ENCODE measurements around the gene GTF2F1. TPM values are rescaled to one million over a fixed set of nuclear protein-coding genes. Genes with fewer than 3 reads are reported as not detected.
"Not testable (repeated sequence)": the region's sequence is repeated elsewhere in the genome, so short reads cannot be mapped to it uniquely, and the experiment has no call there.

GTF2F1 gene
- total and polyA plus RNA-seq, 2 donors (not counting 1 experiment from before 2014, with no cell fraction given), result 41.0 to 56.5 TPM

DNA sequence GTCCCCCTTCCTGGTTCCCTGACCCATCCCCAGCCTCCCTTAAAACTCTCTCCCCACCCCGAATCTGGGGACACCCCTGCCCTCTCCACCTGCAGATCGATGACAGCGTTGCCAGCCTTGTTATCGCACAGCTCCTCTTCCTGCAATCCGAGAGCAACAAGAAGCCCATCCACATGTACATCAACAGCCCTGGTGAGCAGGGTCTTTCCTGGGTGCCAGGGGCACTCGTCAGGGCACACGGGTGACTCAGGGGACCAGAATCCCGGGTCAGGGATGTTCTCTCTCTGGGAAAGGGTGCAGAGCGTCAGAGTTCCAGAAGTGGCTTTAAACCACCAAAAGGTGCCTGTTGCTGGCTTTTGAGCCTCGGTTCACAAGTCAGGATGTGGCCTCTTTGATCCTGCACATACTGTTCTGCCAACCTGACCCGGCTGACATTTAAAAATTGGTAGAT is 30.6 kb downstream of the GTF2F1 start:
- Mint-ChIP-seq H3K27ac (peak overlapping the region; percentile 92), H3K9me3 (ENCODE audit: insufficient read depth) (no peaks in the 10 kb centered on the region), H3K4me3 (peak overlapping the region; percentile 94), H3K27me3 (no peaks in the 10 kb centered on the region), H3K4me1 (peaks cover 14% of the 10 kb centered on the region)
- 34% methylated on average over 7 of the region's 11 CpGs for WGBS (ENCODE audit: insufficient coverage)
- H3K36me3 ChIP-seq (replicated peaks in 1 of 2; ENCODE audit: control extremely low read depth in 1 of 2, control insufficient read depth in 1 of 2, extremely low read depth in 1 of 2, insufficient read depth in 2 of 2, low read length in 1 of 2), result peaks cover 0 to 21% of the 10 kb centered on the region in 2 experiments
- no peaks in the 10 kb centered on the region for H4K20me1 ChIP-seq (ENCODE audit: control insufficient read depth, insufficient read depth, low read length, poor library complexity, severe bottlenecking)
- CTCF ChIA-PET, result interaction anchor here (1.1 to 1.2 kb wide), 2 partner anchors 10 kb away, joined by 3 read pairs; partner anchors contain the start of gene ALKBH7
- peak overlapping the region; percentile 90 for H3K4me2 ChIP-seq (replicated peaks; ENCODE audit: low read depth, low read length, poor library complexity, severe bottlenecking)
- no peaks in the 10 kb centered on the region for H3K27me3 ChIP-seq (replicated peaks in 1 of 4; ENCODE audit: control extremely low read depth in 1 of 4, control insufficient read depth in 3 of 4, insufficient read depth in 4 of 4, low read length in 3 of 4)
- peaks cover 11% of the 10 kb centered on the region for H3K79me2 ChIP-seq (ENCODE audit: control insufficient read depth, insufficient read depth, low read length)
- peak overlapping the region in 4 of 5 experiments; percentile 60 to 72 (median 66) for H3K4me3 ChIP-seq (ENCODE audit: control extremely low read depth in 1 of 5, extremely low read depth in 1 of 5, insufficient read depth in 1 of 5, low read depth in 2 of 5, low read length in 4 of 5)
- peaks cover 0 to 5% (median 0%) of the 10 kb centered on the region in 3 donors for H3K9me3 ChIP-seq (ENCODE audit: control extremely low read depth in 1 of 3, control insufficient read depth in 2 of 3, insufficient read depth in 1 of 3, low read length in 2 of 3)
- TF ChIP-seq EZH2 (IDR thresholded peaks at IDR 0.05; ENCODE audit: borderline replicate concordance, insufficient read depth, low read depth, low read length, poor library complexity, severe bottlenecking), result no peak
- TF ChIP-seq, protein P1, sequence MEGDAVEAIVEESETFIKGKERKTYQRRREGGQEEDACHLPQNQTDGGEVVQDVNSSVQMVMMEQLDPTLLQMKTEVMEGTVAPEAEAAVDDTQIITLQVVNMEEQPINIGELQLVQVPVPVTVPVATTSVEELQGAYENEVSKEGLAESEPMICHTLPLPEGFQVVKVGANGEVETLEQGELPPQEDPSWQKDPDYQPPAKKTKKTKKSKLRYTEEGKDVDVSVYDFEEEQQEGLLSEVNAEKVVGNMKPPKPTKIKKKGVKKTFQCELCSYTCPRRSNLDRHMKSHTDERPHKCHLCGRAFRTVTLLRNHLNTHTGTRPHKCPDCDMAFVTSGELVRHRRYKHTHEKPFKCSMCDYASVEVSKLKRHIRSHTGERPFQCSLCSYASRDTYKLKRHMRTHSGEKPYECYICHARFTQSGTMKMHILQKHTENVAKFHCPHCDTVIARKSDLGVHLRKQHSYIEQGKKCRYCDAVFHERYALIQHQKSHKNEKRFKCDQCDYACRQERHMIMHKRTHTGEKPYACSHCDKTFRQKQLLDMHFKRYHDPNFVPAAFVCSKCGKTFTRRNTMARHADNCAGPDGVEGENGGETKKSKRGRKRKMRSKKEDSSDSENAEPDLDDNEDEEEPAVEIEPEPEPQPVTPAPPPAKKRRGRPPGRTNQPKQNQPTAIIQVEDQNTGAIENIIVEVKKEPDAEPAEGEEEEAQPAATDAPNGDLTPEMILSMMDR (IDR thresholded peaks at IDR 0.05), result no peak
- peak overlapping the region; percentile 60 to 79 for H3K27ac ChIP-seq (ENCODE audit: low read length in 2 of 2)
- peak overlapping the region; percentile 74 for H3K9ac ChIP-seq (ENCODE audit: low read length)
- ATAC-seq (ENCODE audit: low read depth) (no peak), DNase-seq (no peak)
- intact Hi-C loops (cut with micrococcal nuclease), result no loop called here
- POLR2A ChIA-PET, result interaction anchor here (0.7 to 3.2 kb wide), 3 partner anchors 10 to 201 kb away, joined by 3 to 25 read pairs (median 3); partner anchors contain the start of gene ALKBH7
- peak overlapping the region; percentile 81 for H2AFZ ChIP-seq (ENCODE audit: insufficient read depth, low read depth, low read length, poor library complexity, severe bottlenecking)
- H3K4me1 ChIP-seq (ENCODE audit: control insufficient read depth in 2 of 2, insufficient read depth in 2 of 2, low read length in 2 of 2), result peaks cover 6 to 12% of the 10 kb centered on the region in 2 donors

DNA sequence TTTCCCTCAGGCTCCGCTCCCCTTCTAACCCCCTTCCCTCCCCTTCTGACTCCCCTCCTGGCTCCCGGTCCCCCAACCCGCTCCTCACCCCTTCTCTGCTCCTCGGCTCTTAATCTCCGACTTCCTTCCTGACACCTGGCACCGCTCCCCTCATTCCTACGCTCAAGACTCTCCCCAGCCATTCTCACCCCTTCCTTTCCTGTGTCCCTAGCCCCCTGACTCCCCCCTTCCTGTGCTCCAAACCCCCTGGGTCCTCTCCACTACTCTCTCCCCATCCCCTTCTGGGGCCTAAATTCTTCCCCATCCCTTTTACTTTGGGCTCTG is 31.0 kb downstream of the GTF2F1 start:
- no peaks in the 10 kb centered on the region for H3K27me3 Mint-ChIP-seq
- no peaks in the 10 kb centered on the region for H3K27me3 ChIP-seq (replicated peaks in 1 of 4; ENCODE audit: control extremely low read depth in 1 of 4, control insufficient read depth in 3 of 4, insufficient read depth in 4 of 4, low read length in 3 of 4)
- 1% methylated on average over 7 of the region's 7 CpGs for WGBS (ENCODE audit: insufficient coverage)
- H3K9me3 Mint-ChIP-seq (ENCODE audit: insufficient read depth), result no peaks in the 10 kb centered on the region
- peaks cover 14% of the 10 kb centered on the region for H3K4me1 Mint-ChIP-seq
- peak overlapping the region; percentile 74 for H3K9ac ChIP-seq (ENCODE audit: low read length)
- H3K9me3 ChIP-seq (ENCODE audit: control extremely low read depth in 1 of 3, control insufficient read depth in 2 of 3, insufficient read depth in 1 of 3, low read length in 2 of 3), result peaks cover 0 to 5% (median 0%) of the 10 kb centered on the region in 3 donors
- H3K79me2 ChIP-seq (ENCODE audit: control insufficient read depth, insufficient read depth, low read length), result peaks cover 11% of the 10 kb centered on the region
- peaks cover 0 to 21% of the 10 kb centered on the region in 2 experiments for H3K36me3 ChIP-seq (replicated peaks in 1 of 2; ENCODE audit: control extremely low read depth in 1 of 2, control insufficient read depth in 1 of 2, extremely low read depth in 1 of 2, insufficient read depth in 2 of 2, low read length in 1 of 2)
- H2AFZ ChIP-seq (ENCODE audit: insufficient read depth, low read depth, low read length, poor library complexity, severe bottlenecking), result peak overlapping the region; percentile 81
- intact Hi-C loops (cut with micrococcal nuclease), result no loop called here
- DNase-seq (no peak), ATAC-seq (ENCODE audit: low read depth) (no peak)
- peak overlapping the region; percentile 92 for H3K27ac Mint-ChIP-seq
- H3K4me3 ChIP-seq (ENCODE audit: control extremely low read depth in 1 of 5, extremely low read depth in 1 of 5, insufficient read depth in 1 of 5, low read depth in 2 of 5, low read length in 4 of 5), result peak overlapping the region in 4 of 5 experiments; percentile 60 to 72 (median 66)
- POLR2A ChIA-PET, result interaction anchor here (0.7 to 3.2 kb wide), 2 partner anchors 11 to 202 kb away, joined by 3 to 25 read pairs; partner anchors contain the start of gene ALKBH7
- H3K4me3 Mint-ChIP-seq, result peak overlapping the region; percentile 94
- peak overlapping the region; percentile 60 to 79 for H3K27ac ChIP-seq (ENCODE audit: low read length in 2 of 2)
- TF ChIP-seq, protein P1 (IDR thresholded peaks at IDR 0.05), result no peak
- no peak for TF ChIP-seq EZH2 (IDR thresholded peaks at IDR 0.05; ENCODE audit: borderline replicate concordance, insufficient read depth, low read depth, low read length, poor library complexity, severe bottlenecking)
- CTCF ChIA-PET, result interaction anchor here (1.0 to 1.2 kb wide), 2 partner anchors 10 to 32 kb away, joined by 3 read pairs; partner anchors contain the start of gene ALKBH7
- H3K4me2 ChIP-seq (replicated peaks; ENCODE audit: low read depth, low read length, poor library complexity, severe bottlenecking), result peak overlapping the region; percentile 90
- H3K4me1 ChIP-seq (ENCODE audit: control insufficient read depth in 2 of 2, insufficient read depth in 2 of 2, low read length in 2 of 2), result peaks cover 6 to 12% of the 10 kb centered on the region in 2 donors
- no peaks in the 10 kb centered on the region for H4K20me1 ChIP-seq (ENCODE audit: control insufficient read depth, insufficient read depth, low read length, poor library complexity, severe bottlenecking)

DNA sequence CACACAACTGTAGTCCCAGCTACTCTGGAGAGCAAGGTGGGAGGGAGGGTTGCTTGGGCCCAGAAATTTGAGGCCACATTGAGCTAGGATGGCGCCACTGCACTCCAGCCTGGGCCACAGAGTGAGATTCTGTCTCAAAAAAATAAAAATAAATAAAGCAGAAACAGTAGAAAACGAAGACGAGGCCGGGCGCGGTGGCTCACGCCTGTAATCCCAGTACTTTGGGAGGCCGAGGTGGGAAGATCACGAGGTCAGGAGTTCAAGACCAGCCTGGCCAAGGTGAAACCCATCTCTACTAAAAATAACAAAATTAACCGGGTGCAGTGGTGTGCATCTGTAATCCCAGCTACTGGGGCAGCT is 32.1 kb downstream of the GTF2F1 start:
- Histone ChIP-seq H2AFZ (ENCODE audit: insufficient read depth, low read depth, low read length, poor library complexity, severe bottlenecking) (peak overlapping the region; percentile 81), H3K27ac (ENCODE audit: low read length in 2 of 2) (peak overlapping the region; percentile 28 to 79), H3K79me2 (ENCODE audit: control insufficient read depth, insufficient read depth, low read length) (peaks cover 11% of the 10 kb centered on the region), H3K36me3 (replicated peaks in 1 of 2; ENCODE audit: control extremely low read depth in 1 of 2, control insufficient read depth in 1 of 2, extremely low read depth in 1 of 2, insufficient read depth in 2 of 2, low read length in 1 of 2) (peaks cover 0 to 11% of the 10 kb centered on the region in 2 experiments), H3K4me3 (ENCODE audit: control extremely low read depth in 1 of 5, extremely low read depth in 1 of 5, insufficient read depth in 1 of 5, low read depth in 2 of 5, low read length in 4 of 5) (peak overlapping the region; percentile 38 to 72 (median 61)), H3K4me2 (replicated peaks; ENCODE audit: low read depth, low read length, poor library complexity, severe bottlenecking) (peak overlapping the region; percentile 90), H3K4me1 (ENCODE audit: control insufficient read depth in 2 of 2, insufficient read depth in 2 of 2, low read length in 2 of 2) (peaks cover 6 to 12% of the 10 kb centered on the region in 2 donors), H3K9ac (ENCODE audit: low read length) (peak overlapping the region; percentile 74)
- 97% methylated on average over 10 of the region's 10 CpGs for WGBS (ENCODE audit: insufficient coverage)
- DNase-seq; H3K27me3 Mint-ChIP-seq; H3K27me3 ChIP-seq (replicated peaks in 1 of 4; ENCODE audit: control extremely low read depth in 1 of 4, control insufficient read depth in 3 of 4, insufficient read depth in 4 of 4, low read length in 3 of 4); H3K9me3 Mint-ChIP-seq (ENCODE audit: insufficient read depth); H3K27ac Mint-ChIP-seq; ATAC-seq (ENCODE audit: low read depth); H4K20me1 ChIP-seq (ENCODE audit: control insufficient read depth, insufficient read depth, low read length, poor library complexity, severe bottlenecking); H3K9me3 ChIP-seq (ENCODE audit: control extremely low read depth in 1 of 3, control insufficient read depth in 2 of 3, insufficient read depth in 1 of 3, low read length in 2 of 3): not testable (repeated sequence)
- CTCF ChIA-PET, result interaction anchor here (1.0 to 1.5 kb wide), 3 partner anchors 11 to 142 kb away, joined by 3 read pairs; no protein-coding TSS in a partner anchor
- POLR2A ChIA-PET, result interaction anchor here (0.7 to 3.2 kb wide), 3 partner anchors 12 to 1033 kb away, joined by 4 to 25 read pairs (median 5); partner anchors contain the start of genes ALKBH7 and KHSRP
- intact Hi-C loops (cut with micrococcal nuclease), result loop anchor here (1.0 kb wide), 8 partner anchors 11 to 502 kb away; partner anchors contain the start of genes ALKBH7, GPR108 and GTF2F1
- Mint-ChIP-seq H3K4me3 (peak overlapping the region; percentile 94), H3K4me1 (peaks cover 14% of the 10 kb centered on the region)
